ENCODE measurements around the gene SORBS1.

SORBS1 gene

DNA sequence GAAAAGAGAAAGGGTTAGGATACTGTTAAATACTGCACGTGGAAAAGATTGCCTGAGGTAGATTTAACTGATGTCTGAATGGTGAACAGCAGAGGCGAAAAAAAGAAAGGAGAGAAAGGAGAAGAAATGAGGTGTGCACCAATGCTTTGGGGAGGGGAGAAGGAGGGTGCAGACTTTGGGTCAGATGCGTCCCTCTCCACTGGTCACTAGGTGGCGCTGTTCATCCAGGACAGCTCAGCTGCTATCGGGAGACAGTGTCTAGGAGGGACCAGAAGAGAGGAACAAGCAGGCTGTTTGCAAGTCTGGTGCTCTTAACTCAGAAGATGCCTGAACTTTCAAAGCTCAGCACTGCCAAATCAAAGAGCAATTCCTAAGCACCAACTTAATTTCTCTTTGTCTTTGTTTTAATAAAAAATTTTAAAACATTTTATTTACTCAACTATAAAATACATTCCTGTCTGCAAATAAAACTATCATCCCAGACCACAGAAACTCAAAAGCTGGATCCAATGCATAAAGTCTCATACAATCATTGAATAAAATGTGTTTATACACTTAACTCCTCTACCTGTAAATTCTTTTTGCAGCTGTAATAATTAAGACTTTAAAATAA is 186.5 kb downstream of the SORBS1 start:
- no peak overlapping the region for H3K4me3 ChIP-seq (ENCODE audit: low read depth, low read length)
- no peaks in the 10 kb centered on the region for H3K36me3 ChIP-seq (ENCODE audit: control insufficient read depth in 1 of 2, insufficient read depth in 2 of 2, low read length in 2 of 2)
- no peak overlapping the region for H3K9ac ChIP-seq (ENCODE audit: low read length)
- H3K4me1 ChIP-seq (ENCODE audit: control insufficient read depth in 1 of 2, insufficient read depth in 2 of 2, low read length in 2 of 2) = no peaks in the 10 kb centered on the region
- no peaks in the 10 kb centered on the region for H3K27me3 ChIP-seq (ENCODE audit: insufficient read depth, low read length)
- no peaks in the 10 kb centered on the region for H3K9me3 ChIP-seq (ENCODE audit: insufficient read depth, low read depth, low read length)
- H4K91ac ChIP-seq (ENCODE audit: low read depth, low read length) = no peak overlapping the region
- H3K27ac ChIP-seq (ENCODE audit: low read depth, low read length) = no peak overlapping the region
- H3K18ac ChIP-seq (ENCODE audit: low read length) = no peak overlapping the region
- H3K4ac ChIP-seq (ENCODE audit: low read depth, low read length) = no peak overlapping the region
- H3K14ac ChIP-seq (ENCODE audit: low read length) = no peak overlapping the region
- H2AK5ac ChIP-seq (ENCODE audit: low read length) = no peak overlapping the region
- no peak overlapping the region for H4K8ac ChIP-seq (ENCODE audit: low read depth, low read length)
- no peak overlapping the region for H3K4me2 ChIP-seq (ENCODE audit: low read length)
- no peaks in the 10 kb centered on the region for H3K79me1 ChIP-seq (ENCODE audit: low read length)
- H2BK12ac ChIP-seq (ENCODE audit: low read length) = no peak overlapping the region
- H4K12ac ChIP-seq (ENCODE audit: low read depth, low read length) = no peak overlapping the region
- H3K79me2 ChIP-seq (ENCODE audit: control insufficient read depth, insufficient read depth, low read length, poor library complexity) = no peaks in the 10 kb centered on the region
- no peak overlapping the region for H2AFZ ChIP-seq (ENCODE audit: insufficient read depth, low read length, poor library complexity)
- H2BK5ac ChIP-seq (ENCODE audit: low read depth, low read length, poor library complexity) = no peak overlapping the region
- no peak overlapping the region for H2BK120ac ChIP-seq (ENCODE audit: insufficient read depth, low read length, poor library complexity)
- peak; percentile 71 to 93 for DNase-seq
- WGBS (ENCODE audit: extremely low coverage, insufficient coverage, insufficient read length) = no CpG with 5 or more reads among the region's 5 CpGs
- no peak overlapping the region for H3K23ac ChIP-seq (ENCODE audit: low read length)

DNA sequence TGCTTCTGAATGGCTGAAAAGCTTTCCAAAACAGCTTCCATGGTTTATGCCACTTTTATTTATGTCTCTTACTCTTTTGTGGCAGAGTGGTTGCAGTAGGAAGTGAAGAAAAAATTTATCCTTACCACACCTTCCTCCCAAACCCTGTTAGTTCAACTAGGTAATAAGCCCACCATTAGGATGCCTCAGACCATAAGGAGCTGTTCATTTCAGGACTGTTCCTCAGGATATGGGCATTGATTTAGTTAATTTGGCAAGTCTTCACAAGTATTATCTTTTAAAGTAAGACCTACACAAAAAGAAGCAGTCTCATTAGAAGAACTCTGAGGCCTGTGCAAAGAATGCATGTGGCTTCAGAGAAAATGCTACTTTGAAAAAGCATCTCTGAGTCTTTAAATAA is 187.5 kb downstream of the SORBS1 start:
- Histone ChIP-seq H3K36me3 (ENCODE audit: control insufficient read depth in 1 of 2, insufficient read depth in 2 of 2, low read length in 2 of 2) (no peaks in the 10 kb centered on the region), H3K9me3 (ENCODE audit: insufficient read depth, low read depth, low read length) (no peaks in the 10 kb centered on the region), H3K4ac (ENCODE audit: low read depth, low read length) (no peak overlapping the region), H3K23ac (ENCODE audit: low read length) (no peak overlapping the region), H2BK5ac (ENCODE audit: low read depth, low read length, poor library complexity) (no peak overlapping the region), H2AFZ (ENCODE audit: insufficient read depth, low read length, poor library complexity) (no peak overlapping the region), H3K4me2 (ENCODE audit: low read length) (no peak overlapping the region), H3K27me3 (ENCODE audit: insufficient read depth, low read length) (no peaks in the 10 kb centered on the region), H3K79me1 (ENCODE audit: low read length) (no peaks in the 10 kb centered on the region), H3K4me3 (ENCODE audit: low read depth, low read length) (no peak overlapping the region), H4K91ac (ENCODE audit: low read depth, low read length) (no peak overlapping the region), H2BK12ac (ENCODE audit: low read length) (no peak overlapping the region), H4K8ac (ENCODE audit: low read depth, low read length) (no peak overlapping the region), H2AK5ac (ENCODE audit: low read length) (no peak overlapping the region), H3K14ac (ENCODE audit: low read length) (no peak overlapping the region), H3K18ac (ENCODE audit: low read length) (no peak overlapping the region), H3K4me1 (ENCODE audit: control insufficient read depth in 1 of 2, insufficient read depth in 2 of 2, low read length in 2 of 2) (no peaks in the 10 kb centered on the region), H2BK120ac (ENCODE audit: insufficient read depth, low read length, poor library complexity) (no peak overlapping the region), H4K12ac (ENCODE audit: low read depth, low read length) (no peak overlapping the region), H3K27ac (ENCODE audit: low read depth, low read length) (no peak overlapping the region), H3K9ac (ENCODE audit: low read length) (no peak overlapping the region), H3K79me2 (ENCODE audit: control insufficient read depth, insufficient read depth, low read length, poor library complexity) (no peaks in the 10 kb centered on the region)
- DNase-seq = no peak

GRCh38 chr10:95364342-95364741 is 196.8 kb downstream of the SORBS1 start:
- Histone ChIP-seq H4K8ac (ENCODE audit: low read depth, low read length) (no peak overlapping the region), H3K79me2 (ENCODE audit: control insufficient read depth, insufficient read depth, low read length, poor library complexity) (no peaks in the 10 kb centered on the region), H2AK5ac (ENCODE audit: low read length) (no peak overlapping the region), H4K91ac (ENCODE audit: low read depth, low read length) (no peak overlapping the region), H3K14ac (ENCODE audit: low read length) (no peak overlapping the region), H2BK5ac (ENCODE audit: low read depth, low read length, poor library complexity) (no peak overlapping the region), H4K12ac (ENCODE audit: low read depth, low read length) (no peak overlapping the region), H3K23ac (ENCODE audit: low read length) (no peak overlapping the region), H2AFZ (ENCODE audit: insufficient read depth, low read length, poor library complexity) (no peak overlapping the region), H2BK12ac (ENCODE audit: low read length) (no peak overlapping the region), H3K27me3 (ENCODE audit: insufficient read depth, low read length) (no peaks in the 10 kb centered on the region), H3K4me3 (ENCODE audit: low read depth, low read length) (no peak overlapping the region), H3K18ac (ENCODE audit: low read length) (no peak overlapping the region), H3K27ac (ENCODE audit: low read depth, low read length) (no peak overlapping the region), H3K4me1 (ENCODE audit: control insufficient read depth in 1 of 2, insufficient read depth in 2 of 2, low read length in 2 of 2) (no peaks in the 10 kb centered on the region), H2BK120ac (ENCODE audit: insufficient read depth, low read length, poor library complexity) (no peak overlapping the region), H3K9ac (ENCODE audit: low read length) (no peak overlapping the region), H3K36me3 (ENCODE audit: control insufficient read depth in 1 of 2, insufficient read depth in 2 of 2, low read length in 2 of 2) (no peaks in the 10 kb centered on the region), H3K9me3 (ENCODE audit: insufficient read depth, low read depth, low read length) (no peaks in the 10 kb centered on the region), H3K4ac (ENCODE audit: low read depth, low read length) (no peak overlapping the region), H3K79me1 (ENCODE audit: low read length) (no peaks in the 10 kb centered on the region), H3K4me2 (ENCODE audit: low read length) (no peak overlapping the region)
- WGBS (ENCODE audit: extremely low coverage, insufficient coverage, insufficient read length) = no CpG with 5 or more reads among the region's 6 CpGs
- DNase-seq = no peak

DNA sequence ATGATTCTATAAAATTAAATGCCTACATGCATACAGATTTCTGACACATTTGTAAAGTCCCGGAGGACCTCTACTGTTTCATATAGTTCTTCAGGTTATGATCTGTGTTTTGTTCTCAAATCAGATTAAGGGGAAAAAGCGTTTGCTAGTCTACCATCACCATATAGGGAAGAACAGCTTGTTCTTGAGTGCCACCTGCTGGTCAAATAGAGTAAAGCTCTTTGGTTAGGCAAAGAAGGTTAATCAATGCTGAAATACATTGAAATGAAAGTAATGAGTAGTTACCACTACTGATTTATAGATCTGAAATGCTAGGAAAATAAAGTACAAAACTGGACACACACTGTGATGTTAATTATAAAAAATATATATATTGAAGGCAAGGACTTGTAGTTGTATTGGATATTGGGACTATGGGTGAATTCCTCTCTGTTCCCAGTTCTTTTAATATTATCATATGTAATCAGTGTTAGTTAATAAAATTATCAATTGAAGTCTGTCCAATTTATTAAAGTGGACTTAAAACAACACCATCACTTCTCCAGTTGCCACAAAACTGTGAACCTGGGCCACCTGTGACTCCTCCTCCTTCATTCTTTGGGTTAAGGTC is 197.8 kb downstream of the SORBS1 start:
- Histone ChIP-seq H2BK5ac (ENCODE audit: low read depth, low read length, poor library complexity) (no peak overlapping the region), H3K27ac (ENCODE audit: low read depth, low read length) (no peak overlapping the region), H2AK5ac (ENCODE audit: low read length) (no peak overlapping the region), H4K12ac (ENCODE audit: low read depth, low read length) (no peak overlapping the region), H3K9me3 (ENCODE audit: insufficient read depth, low read depth, low read length) (no peaks in the 10 kb centered on the region), H3K36me3 (ENCODE audit: control insufficient read depth in 1 of 2, insufficient read depth in 2 of 2, low read length in 2 of 2) (no peaks in the 10 kb centered on the region), H3K4me2 (ENCODE audit: low read length) (no peak overlapping the region), H4K91ac (ENCODE audit: low read depth, low read length) (no peak overlapping the region), H3K14ac (ENCODE audit: low read length) (no peak overlapping the region), H3K4me1 (ENCODE audit: control insufficient read depth in 1 of 2, insufficient read depth in 2 of 2, low read length in 2 of 2) (no peaks in the 10 kb centered on the region), H3K4ac (ENCODE audit: low read depth, low read length) (no peak overlapping the region), H2AFZ (ENCODE audit: insufficient read depth, low read length, poor library complexity) (no peak overlapping the region), H3K79me1 (ENCODE audit: low read length) (no peaks in the 10 kb centered on the region), H3K27me3 (ENCODE audit: insufficient read depth, low read length) (no peaks in the 10 kb centered on the region), H3K23ac (ENCODE audit: low read length) (no peak overlapping the region), H3K4me3 (ENCODE audit: low read depth, low read length) (no peak overlapping the region), H3K9ac (ENCODE audit: low read length) (no peak overlapping the region), H3K79me2 (ENCODE audit: control insufficient read depth, insufficient read depth, low read length, poor library complexity) (no peaks in the 10 kb centered on the region), H2BK120ac (ENCODE audit: insufficient read depth, low read length, poor library complexity) (no peak overlapping the region), H4K8ac (ENCODE audit: low read depth, low read length) (no peak overlapping the region), H2BK12ac (ENCODE audit: low read length) (no peak overlapping the region), H3K18ac (ENCODE audit: low read length) (no peak overlapping the region)
- no CpG with 5 or more reads among the region's 2 CpGs for WGBS (ENCODE audit: extremely low coverage, insufficient coverage, insufficient read length)
- DNase-seq = peak; percentile 36 to 86

All from trophoblast cell (in vitro differentiated cells and primary cell).